K562 (cell line): Measurements from ENCODE around the gene COX19. TPM values are rescaled to one million over a fixed set of nuclear protein-coding genes. Genes with fewer than 3 reads are reported as not detected.
A peak's percentile ranks its signal among the peaks of the same experiment; 100 is the strongest.

Experiments used
- BMI1 ChIP-seq: fragments of 150-350 bp; IDR thresholded peaks from 2 replicates; pipeline ENCODE4 v1.6.1; 2014; ENCODE audit warnings: low read length
- C11orf30 ChIP-seq: fragments of 450-650 bp; IDR thresholded peaks from 2 replicates; pipeline ENCODE4 v1.6.1; 2016; ENCODE audit warnings: low read depth, mild to moderate bottlenecking
- IFI16 ChIP-seq: fragments of 250-450 bp; sonication (Bioruptor Pico); IDR thresholded peaks from 2 replicates; pipeline ENCODE4 v2.1.2; 2022; ENCODE audit warnings: mild to moderate bottlenecking, inconsistent platforms
- IRF1 ChIP-seq: sonication (generic); formaldehyde crosslinking; IDR thresholded peaks from 2 replicates; pipeline ENCODE4 v1.8.0; 2022; ENCODE audit warnings: missing genetic modification reagents, mild to moderate bottlenecking, borderline replicate concordance
- KDM1A ChIP-seq, 2 experiments: fragments of 450-650 bp; IDR thresholded peaks; 2 replicates each; pipeline ENCODE4 v1.6.1; 2016; ENCODE audit warnings: mild to moderate bottlenecking in 2 of 2
- KDM4B ChIP-seq, 2 experiments: fragments of 450-650 bp in 1 of 2; sonication (generic) in 1 of 2; IDR thresholded peaks; 2 replicates each; pipeline ENCODE4 v1.6.1; 2016 to 2017; ENCODE audit warnings: borderline replicate concordance in 2 of 2, antibody characterized with exemption in 1 of 2, low read depth in 1 of 2, mild to moderate bottlenecking in 1 of 2
- MED1 ChIP-seq: sonication (generic); formaldehyde crosslinking; IDR thresholded peaks from 2 replicates; pipeline ENCODE4 v1.8.1; 2023; ENCODE audit warnings: missing genetic modification reagents, borderline replicate concordance
- NBN ChIP-seq: fragments of 450-650 bp; IDR thresholded peaks from 2 replicates; pipeline ENCODE4 v1.6.1; 2016; ENCODE audit warnings: low read depth, mild to moderate bottlenecking
- PHF20 ChIP-seq: fragments of 450-650 bp; IDR thresholded peaks from 2 replicates; pipeline ENCODE4 v1.6.1; 2018; ENCODE audit not compliant: partially characterized antibody
- SREBF2 ChIP-seq: sonication (generic); formaldehyde crosslinking; IDR thresholded peaks from 2 replicates; pipeline ENCODE4 v1.4.0; 2020; ENCODE audit warnings: mild to moderate bottlenecking, missing genetic modification reagents
- STAG1 ChIP-seq: sonication (generic); formaldehyde crosslinking; IDR thresholded peaks from 2 replicates; pipeline ENCODE4 v1.5.0; 2020; ENCODE audit warnings: missing genetic modification reagents, borderline replicate concordance
- TAF1 ChIP-seq: IDR thresholded peaks from 2 replicates; pipeline ENCODE4 v1.6.1; 2011; ENCODE audit warnings: mild to moderate bottlenecking, low read length, moderate library complexity; ENCODE audit not compliant: insufficient read depth, control insufficient read depth, severe bottlenecking; ENCODE audit errors: extremely low read depth
- TEAD4 ChIP-seq, 2 experiments: sonication (generic) in 1 of 2; formaldehyde crosslinking in 1 of 2; IDR thresholded peaks; 2 replicates each; pipeline versions ENCODE4 v1.6.1 to v1.8.0; 2012 to 2022; ENCODE audit warnings: borderline replicate concordance in 1 of 2, inconsistent platforms in 1 of 2, low read length in 1 of 2, mild to moderate bottlenecking in 1 of 2, missing genetic modification reagents in 1 of 2
- YY1 ChIP-seq, 3 experiments: IDR thresholded peaks; 2 replicates each; pipeline ENCODE4 v1.6.1; 2011; ENCODE audit warnings: low read length in 2 of 3, mild to moderate bottlenecking in 2 of 3, moderate library complexity in 2 of 3, borderline replicate concordance in 1 of 3, control low read depth in 1 of 3, low read depth in 1 of 3; ENCODE audit not compliant: insufficient read depth in 3 of 3, insufficient replicate concordance in 2 of 3, control insufficient read depth in 1 of 3, insufficient read length in 1 of 3; ENCODE audit errors: extremely low read depth in 1 of 3
- ZNF165 ChIP-seq: fragments of 250-450 bp; sonication (Bioruptor Pico); IDR thresholded peaks from 2 replicates; pipeline ENCODE4 v1.4.0; 2020; ENCODE audit warnings: borderline replicate concordance
- ZNF197 ChIP-seq: fragments of 200-800 bp; sonication (Bioruptor generic); IDR thresholded peaks from 2 replicates; pipeline ENCODE4 v1.6.1; 2016; ENCODE audit warnings: low read depth, missing genetic modification characterization, missing compliant biosample characterization
- ZNF316 ChIP-seq: fragments of 450-650 bp; IDR thresholded peaks from 2 replicates; pipeline ENCODE4 v1.6.1; 2016
- ZNF347 ChIP-seq: fragments of 450-650 bp; formaldehyde crosslinking; IDR thresholded peaks from 2 replicates; pipeline ENCODE4 v1.4.0; 2020; ENCODE audit warnings: low read depth, mild to moderate bottlenecking, moderate library complexity
- ZNF79 ChIP-seq: fragments of 250-450 bp; sonication (Bioruptor Pico); IDR thresholded peaks from 2 replicates; pipeline ENCODE4 v1.4.0; 2020; ENCODE audit warnings: low read depth, mild to moderate bottlenecking, moderate library complexity
- polyA plus RNA-seq, 8 experiments: library from polyadenylated mRNA; depleted of rRNA in 4 of 8; stranded (reverse) in 5 of 8; unstranded in 3 of 8; fragments of >200 nt; fragmentation: Nextera tagmentation in 2 of 8; fragmentation: Illumina TruSeq in 1 of 8; extraction: Ambion mirVana in 2 of 8; extraction: Trizol in 1 of 8; gene quantifications; 2 replicates each; pipeline versions ENCODE4 v1.2.1 to v1.2.3, GENCODE V29; 2011 to 2014; ENCODE audit warnings: inconsistent platforms in 1 of 8, missing spikeins in 1 of 8
- total RNA-seq, 7 experiments: library from RNA; depleted of rRNA in 6 of 7; stranded (reverse); fragments of >200 nt in 6 of 7; fragmentation: Illumina TruSeq in 2 of 7; extraction: Trizol in 2 of 7; gene quantifications; 2 replicates each; pipeline versions ENCODE4 v1.2.1 to v1.2.3, GENCODE V29; 2011 to 2021; ENCODE audit warnings: low replicate concordance in 1 of 7
- TF ChIP-seq, protein P1 (sequence below): fragments of 450-650 bp; IDR thresholded peaks from 2 replicates; pipeline ENCODE4 v1.6.1; 2017; ENCODE audit warnings: antibody characterized with exemption, mild to moderate bottlenecking

COX19 gene
- total and polyA plus RNA-seq, 9 of the 15 experiments (the other 6 are each of a cell fraction or from before 2014, with no cell fraction given), result 5.2 to 10.5 (median 7.9) TPM

DNA sequence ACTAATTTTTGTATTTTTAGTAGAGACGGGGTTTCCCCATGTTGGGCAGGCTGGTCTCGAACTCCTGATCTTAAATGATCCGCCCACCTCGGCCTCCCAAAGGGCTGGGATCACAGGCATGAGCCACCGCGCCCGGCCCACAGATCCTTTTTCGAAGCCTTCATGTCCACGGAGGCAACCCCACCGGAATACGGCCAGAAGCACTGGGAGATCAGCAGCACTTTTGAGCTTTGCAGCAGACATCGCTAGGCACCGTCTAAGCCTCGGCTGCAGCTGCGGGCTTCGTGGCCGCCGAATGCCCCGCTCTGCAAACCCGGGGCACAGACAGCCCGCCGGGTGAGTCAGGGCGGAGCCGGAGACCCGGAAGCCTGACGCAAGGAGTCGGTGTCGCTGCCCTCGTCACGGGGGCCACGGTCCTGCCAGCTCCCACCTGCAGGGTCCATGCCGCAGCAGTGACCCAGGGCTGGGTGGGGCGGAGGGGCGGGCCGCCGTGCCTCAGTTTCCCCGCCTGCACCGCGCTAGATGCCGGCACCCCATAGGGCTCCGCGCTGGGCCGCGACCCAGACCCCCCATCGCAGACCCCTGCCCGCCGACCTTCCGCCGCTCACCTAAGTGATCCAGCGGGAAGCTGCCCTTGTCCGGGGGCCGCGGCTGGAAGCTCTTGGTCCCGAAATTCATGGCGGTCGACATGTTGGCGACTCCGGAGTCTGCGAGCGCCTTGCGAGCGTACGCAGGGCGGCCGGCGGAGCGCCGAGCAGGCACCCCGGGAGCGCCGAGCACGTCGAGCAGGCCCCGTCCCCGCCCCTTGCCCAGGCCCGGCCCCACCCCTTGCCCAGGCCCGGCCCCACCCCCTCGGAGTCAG, at the start of gene COX19 (continued):
- TF ChIP-seq KDM4B (IDR thresholded peaks at IDR 0.05; ENCODE audit: borderline replicate concordance in 2 of 2, low read depth in 1 of 2) (no peak), IRF1 (no peak), STAG1 (CRISPR knock-in tag) (no peak), IFI16 (CRISPR knock-in tag) (no peak), TEAD4 (IDR thresholded peaks at IDR 0.05; ENCODE audit: low read length) (no peak), TEAD4 (CRISPR knock-in tag; IDR thresholded peaks at IDR 0.05; ENCODE audit: borderline replicate concordance) (no peak), PHF20 (peak; percentile 85), MED1 (CRISPR knock-in tag) (no peak), KDM1A (IDR thresholded peaks at IDR 0.05) (no peak), BMI1 (no peak), ZNF197 (CRISPR knock-in tag) (no peak), C11orf30 (peak; percentile 81), SREBF2 (no peak), NBN (no peak), YY1 (IDR thresholded peaks at IDR 0.05; ENCODE audit: borderline replicate concordance in 1 of 3, control insufficient read depth in 1 of 3, extremely low read depth in 1 of 3, insufficient read depth in 3 of 3, insufficient read length in 1 of 3, insufficient replicate concordance in 2 of 3, low read depth in 1 of 3, low read length in 2 of 3) (peak; percentile 47 to 94 (median 92)), ZNF347 (CRISPR knock-in tag) (no peak), ZNF79 (CRISPR knock-in tag) (no peak), ZNF165 (peak; percentile 56; the same call in 1 of the 2 replicates), ZNF316 (no peak), TAF1 (peak; percentile 91)
- TF ChIP-seq, protein P1, sequence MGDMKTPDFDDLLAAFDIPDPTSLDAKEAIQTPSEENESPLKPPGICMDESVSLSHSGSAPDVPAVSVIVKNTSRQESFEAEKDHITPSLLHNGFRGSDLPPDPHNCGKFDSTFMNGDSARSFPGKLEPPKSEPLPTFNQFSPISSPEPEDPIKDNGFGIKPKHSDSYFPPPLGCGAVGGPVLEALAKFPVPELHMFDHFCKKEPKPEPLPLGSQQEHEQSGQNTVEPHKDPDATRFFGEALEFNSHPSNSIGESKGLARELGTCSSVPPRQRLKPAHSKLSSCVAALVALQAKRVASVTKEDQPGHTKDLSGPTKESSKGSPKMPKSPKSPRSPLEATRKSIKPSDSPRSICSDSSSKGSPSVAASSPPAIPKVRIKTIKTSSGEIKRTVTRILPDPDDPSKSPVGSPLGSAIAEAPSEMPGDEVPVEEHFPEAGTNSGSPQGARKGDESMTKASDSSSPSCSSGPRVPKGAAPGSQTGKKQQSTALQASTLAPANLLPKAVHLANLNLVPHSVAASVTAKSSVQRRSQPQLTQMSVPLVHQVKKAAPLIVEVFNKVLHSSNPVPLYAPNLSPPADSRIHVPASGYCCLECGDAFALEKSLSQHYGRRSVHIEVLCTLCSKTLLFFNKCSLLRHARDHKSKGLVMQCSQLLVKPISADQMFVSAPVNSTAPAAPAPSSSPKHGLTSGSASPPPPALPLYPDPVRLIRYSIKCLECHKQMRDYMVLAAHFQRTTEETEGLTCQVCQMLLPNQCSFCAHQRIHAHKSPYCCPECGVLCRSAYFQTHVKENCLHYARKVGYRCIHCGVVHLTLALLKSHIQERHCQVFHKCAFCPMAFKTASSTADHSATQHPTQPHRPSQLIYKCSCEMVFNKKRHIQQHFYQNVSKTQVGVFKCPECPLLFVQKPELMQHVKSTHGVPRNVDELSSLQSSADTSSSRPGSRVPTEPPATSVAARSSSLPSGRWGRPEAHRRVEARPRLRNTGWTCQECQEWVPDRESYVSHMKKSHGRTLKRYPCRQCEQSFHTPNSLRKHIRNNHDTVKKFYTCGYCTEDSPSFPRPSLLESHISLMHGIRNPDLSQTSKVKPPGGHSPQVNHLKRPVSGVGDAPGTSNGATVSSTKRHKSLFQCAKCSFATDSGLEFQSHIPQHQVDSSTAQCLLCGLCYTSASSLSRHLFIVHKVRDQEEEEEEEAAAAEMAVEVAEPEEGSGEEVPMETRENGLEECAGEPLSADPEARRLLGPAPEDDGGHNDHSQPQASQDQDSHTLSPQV, result no peak
